Gastroesophageal sphincter (tissue), 4 donors: ENCODE results near the gene ARFGAP1. TPM values are rescaled to one million over a fixed set of nuclear protein-coding genes. Genes with fewer than 3 reads are reported as not detected.

Experiments used
- ATAC-seq: fragments of 150-250 bp; one replicate; pipeline ENCODE4 v1.9.1; 2016; ENCODE audit warnings: mild to moderate bottlenecking, moderate library complexity
- H3K27ac ChIP-seq, 4 donors: fragments of 200-600 bp; sonication (generic) in 3 of 4; 1 replicate in 3 of 4; 2 replicates in 1 of 4; pipeline ENCODE4 v1.5.1; 2016 to 2019
- H3K27me3 ChIP-seq: fragments of 200-600 bp; sonication (generic); one replicate; pipeline ENCODE4 v1.5.1; 2019
- H3K36me3 ChIP-seq, 2 donors: fragments of 200-600 bp; sonication (generic); one replicate each; pipeline ENCODE4 v1.5.1; 2019; ENCODE audit warnings: control low read depth in 1 of 2
- H3K4me1 ChIP-seq, 3 donors: fragments of 200-600 bp; sonication (generic); 1 replicate in 2 of 3; 2 replicates in 1 of 3; pipeline ENCODE4 v1.5.1; 2016 to 2019; ENCODE audit warnings: control low read depth in 2 of 3
- H3K4me3 ChIP-seq, 2 donors: fragments of 200-600 bp; sonication (generic); one replicate each; pipeline ENCODE4 v1.5.1; 2019; ENCODE audit warnings: mild to moderate bottlenecking in 1 of 2, moderate library complexity in 1 of 2
- H3K9me3 ChIP-seq, 3 donors: fragments of 200-600 bp; sonication (generic); one replicate each; pipeline ENCODE4 v1.5.1; 2017 to 2019; ENCODE audit warnings: control low read depth in 2 of 3
- CTCF ChIP-seq, 4 experiments: fragments of 200-600 bp in 2 of 4; fragments of 450-650 bp in 2 of 4; sonication (generic) in 1 of 4; IDR thresholded peaks; one replicate each; pipeline ENCODE4 v1.5.1; 2017 to 2019; ENCODE audit warnings: antibody characterized with exemption in 4 of 4, mild to moderate bottlenecking in 2 of 4, moderate library complexity in 2 of 4
- EP300 ChIP-seq: sonication (generic); formaldehyde crosslinking; IDR thresholded peaks from one replicate; pipeline ENCODE4 v1.6.1; 2017; ENCODE audit warnings: antibody characterized with exemption, mild to moderate bottlenecking
- POLR2A ChIP-seq, 2 donors: fragments of 450-650 bp; IDR thresholded peaks; one replicate each; pipeline ENCODE4 v1.6.1; 2017; ENCODE audit warnings: antibody characterized with exemption in 2 of 2, mild to moderate bottlenecking in 2 of 2, moderate library complexity in 1 of 2
- POLR2AphosphoS5 ChIP-seq: sonication (generic); formaldehyde crosslinking; IDR thresholded peaks from one replicate; pipeline ENCODE4 v1.6.1; 2017; ENCODE audit warnings: antibody characterized with exemption
- WGBS, 2 donors: methylation state at CpG; one replicate each; pipeline ENCODE4 v1.1.5; 2018; ENCODE audit warnings: low coverage in 1 of 2; 5-methylcytosine and 5-hydroxymethylcytosine counted together
- total RNA-seq, 4 donors: library from RNA; depleted of rRNA; stranded (reverse); fragments of >200 nt; gene quantifications; one replicate each; pipeline ENCODE4 v1.1.0, GENCODE V29; 2016

ARFGAP1 gene
- total RNA-seq, 4 donors from 2014 or later = 35.0 to 50.1 (median 45.2) TPM

- Histone ChIP-seq H3K4me3 (peak overlapping the region in 1 of 2 donors; percentile 49), H3K4me1 (peaks cover 0 to 20% (median 17%) of the 10 kb centered on the region in 3 donors), H3K36me3 (no peaks in the 10 kb centered on the region), H3K27me3 (peaks cover 85% of the 10 kb centered on the region), H3K27ac (no peak overlapping the region), H3K9me3 (no peaks in the 10 kb centered on the region)
- TF ChIP-seq POLR2AphosphoS5 (no peak), CTCF (IDR thresholded peaks at IDR 0.05) (no peak), POLR2A (IDR thresholded peaks at IDR 0.05) (no peak), EP300 (no peak)
- WGBS, 2 donors = no CpG with 5 or more reads among the region's 56 CpGs
- no peak for ATAC-seq
Observed at GRCh38 chr20:63254606-63255384, 17.8 kb upstream of the ARFGAP1 start.

- Histone ChIP-seq H3K4me1 (peaks cover 0 to 20% (median 17%) of the 10 kb centered on the region in 3 donors), H3K9me3 (no peaks in the 10 kb centered on the region), H3K27ac (no peak overlapping the region), H3K36me3 (no peaks in the 10 kb centered on the region), H3K27me3 (peaks cover 85% of the 10 kb centered on the region), H3K4me3 (no peak overlapping the region)
- ATAC-seq = no peak
- 60 to 72% methylated on average over 7 to 9 of the region's 31 CpGs for WGBS, 2 donors
- TF ChIP-seq POLR2AphosphoS5 (no peak), CTCF (IDR thresholded peaks at IDR 0.05) (no peak), POLR2A (IDR thresholded peaks at IDR 0.05) (no peak), EP300 (no peak)
Observed at GRCh38 chr20:63255931-63256704, 16.5 kb upstream of the ARFGAP1 start.

GRCh38 chr20:63256954-63257353 is 15.7 kb upstream of the ARFGAP1 start:
- no peaks in the 10 kb centered on the region for H3K36me3 ChIP-seq
- H3K27me3 ChIP-seq = peaks cover 87% of the 10 kb centered on the region
- H3K4me1 ChIP-seq = peaks cover 0 to 20% (median 17%) of the 10 kb centered on the region in 3 donors
- H3K27ac ChIP-seq = no peak overlapping the region
- WGBS, 2 donors = 89 to 96% methylated on average over 3 to 4 of the region's 4 CpGs
- H3K4me3 ChIP-seq = no peak overlapping the region
- no peak for TF ChIP-seq EP300
- no peak for TF ChIP-seq POLR2AphosphoS5
- no peak for TF ChIP-seq CTCF (IDR thresholded peaks at IDR 0.05)
- TF ChIP-seq POLR2A (IDR thresholded peaks at IDR 0.05) = no peak
- no peak for ATAC-seq
- H3K9me3 ChIP-seq = no peaks in the 10 kb centered on the region

- Histone ChIP-seq H3K27ac (no peak overlapping the region), H3K36me3 (no peaks in the 10 kb centered on the region), H3K4me1 (peaks cover 0 to 20% (median 17%) of the 10 kb centered on the region in 3 donors), H3K4me3 (no peak overlapping the region), H3K9me3 (no peaks in the 10 kb centered on the region), H3K27me3 (peaks cover 87% of the 10 kb centered on the region)
- no peak for ATAC-seq
- 79 to 86% methylated on average over 11 of the region's 13 CpGs for WGBS, 2 donors
- TF ChIP-seq POLR2AphosphoS5 = no peak
- TF ChIP-seq EP300 = no peak
- no peak for TF ChIP-seq CTCF (IDR thresholded peaks at IDR 0.05)
- TF ChIP-seq POLR2A (IDR thresholded peaks at IDR 0.05) = no peak
Observed at GRCh38 chr20:63257629-63258028, 15.0 kb upstream of the ARFGAP1 start.
